Endothelial cell of umbilical vein (primary cell): Measurements from ENCODE around the gene ZNF821. TPM values are rescaled to one million over a fixed set of nuclear protein-coding genes. Genes with fewer than 3 reads are reported as not detected.

ENCODE experiments used
- BruUV-seq: library from RNA; stranded (reverse); fragments of 400-500 nt; replicated peaks from 2 replicates; lab custom pipeline; 2021; lab: Mats Ljungman, UMichigan
- CTCF ChIA-PET: fragments of 300-600, 350-600 bp; sonication (Branson Sonifier 250); formaldehyde crosslinking; loops from one replicate; lab custom pipeline; 2021; ENCODE audit warnings: antibody characterized with exemption, inconsistent platforms; lab: Charles Lee
- POLR2A ChIA-PET: fragments of 300-600, 350-600 bp; sonication (Branson Sonifier 250); formaldehyde crosslinking; loops from one replicate; lab custom pipeline; 2021; ENCODE audit warnings: antibody characterized with exemption, inconsistent platforms; lab: Charles Lee
- DNase-seq: peaks from one replicate; pipeline ENCODE4 v3.0.0-alpha.2; 2011; ENCODE audit warnings: low read depth, low spot score
- FAIRE-seq: peaks from 2 replicates; lab custom pipeline; 2011; peaks lifted over from hg19 to GRCh38; lab: Jason Lieb, UNC
- H2AFZ ChIP-seq: 2 replicates; pipeline ENCODE4 v1.6.0; 2012; ENCODE audit warnings: low read depth, low read length, control low read depth, inconsistent platforms
- H3K27ac ChIP-seq: 2 replicates; pipeline ENCODE4 v1.5.1; 2011; ENCODE audit warnings: low read depth, mild to moderate bottlenecking, control low read depth, low read length, moderate library complexity; ENCODE audit not compliant: insufficient read depth
- H3K27me3 ChIP-seq, 2 experiments: 2 replicates each; pipeline versions ENCODE4 v1.6.0 to v1.6.1; 2011; ENCODE audit warnings: low read length in 2 of 2, mixed read lengths in 1 of 2; ENCODE audit not compliant: control insufficient read depth in 2 of 2, insufficient read depth in 2 of 2
- H3K36me3 ChIP-seq, 2 experiments: 2 replicates in 1 of 2; 3 replicates in 1 of 2; pipeline ENCODE4 v1.5.1; 2011; ENCODE audit warnings: low read length in 2 of 2, mild to moderate bottlenecking in 1 of 2, moderate library complexity in 1 of 2; ENCODE audit not compliant: control insufficient read depth in 2 of 2, insufficient read depth in 2 of 2; ENCODE audit errors: extremely low read depth in 1 of 2
- H3K4me1 ChIP-seq: 3 replicates; pipeline ENCODE4 v1.5.1; 2011; ENCODE audit warnings: mild to moderate bottlenecking, low read length; ENCODE audit not compliant: control insufficient read depth, insufficient read depth; ENCODE audit errors: extremely low read depth
- H3K4me2 ChIP-seq: 2 replicates; pipeline ENCODE4 v1.6.1; 2011; ENCODE audit warnings: low read length, control low read depth, mixed read lengths; ENCODE audit not compliant: insufficient read depth
- H3K4me3 ChIP-seq, 3 experiments: fragments of 200-600 bp in 1 of 3; sonication (generic), shearing (Covaris generic) in 1 of 3; replicated peaks in 1 of 3; 2 replicates each; pipeline ENCODE4 v1.5.1; 2011 to 2016; ENCODE audit warnings: control low read depth in 3 of 3, low read length in 3 of 3, mild to moderate bottlenecking in 2 of 3, inconsistent platforms in 1 of 3, low read depth in 1 of 3, moderate library complexity in 1 of 3; ENCODE audit not compliant: insufficient read depth in 1 of 3
- H3K79me2 ChIP-seq: 2 replicates; pipeline ENCODE4 v1.6.0; 2012; ENCODE audit warnings: low read length, inconsistent platforms; ENCODE audit not compliant: control insufficient read depth, insufficient read depth
- H3K9ac ChIP-seq: replicated peaks from 2 replicates; pipeline ENCODE3; 2011; ENCODE audit warnings: low read length, control low read depth; ENCODE audit not compliant: insufficient read depth; ENCODE audit errors: extremely low read depth
- H3K9me1 ChIP-seq: replicated peaks from 3 replicates; pipeline ENCODE4 v1.6.0; 2011; ENCODE audit warnings: mild to moderate bottlenecking, low read length; ENCODE audit not compliant: control insufficient read depth, insufficient read depth; ENCODE audit errors: extremely low read depth
- H3K9me3 ChIP-seq: replicated peaks from 2 replicates; pipeline ENCODE4 v1.5.1; 2012; ENCODE audit warnings: low read length, inconsistent platforms; ENCODE audit not compliant: control insufficient read depth, insufficient read depth
- H4K20me1 ChIP-seq: replicated peaks from 2 replicates; pipeline ENCODE3; 2011; ENCODE audit warnings: mild to moderate bottlenecking, low read length; ENCODE audit not compliant: control insufficient read depth, insufficient read depth; ENCODE audit errors: extremely low read depth
- JUN ChIP-seq: IDR thresholded peaks from 2 replicates; pipeline ENCODE4 v1.6.1; 2011; ENCODE audit warnings: borderline replicate concordance, low read depth; ENCODE audit not compliant: insufficient read length, insufficient read depth
- POLR2AphosphoS5 ChIP-seq: IDR thresholded peaks from 2 replicates; pipeline ENCODE4 v1.6.1; 2012; ENCODE audit warnings: low read depth, mild to moderate bottlenecking, control low read depth, low read length, moderate library complexity; ENCODE audit not compliant: insufficient read depth
- dilution Hi-C: fragments of 300-500 bp; cut with MboI; formaldehyde crosslinking; loops from one replicate; pipeline ENCODE4 v1.15.0; 2019; ENCODE audit warnings: low sequenced_read_pairs; ENCODE audit not compliant: extremely low pct_ligation_motif_present
- intact Hi-C: fragments of 100-400 bp; cut with micrococcal nuclease; formaldehyde crosslinking; loops from one replicate; pipeline ENCODE4 v1.10.0; 2022
- polyA plus RNA-seq, 4 experiments: library from polyadenylated mRNA; depleted of rRNA in 3 of 4; stranded (reverse) in 3 of 4; unstranded in 1 of 4; fragments of >200 nt; gene quantifications; 2 replicates each; pipeline versions ENCODE4 v1.2.1 to v1.2.3, GENCODE V29; 2011 to 2012; ENCODE audit warnings: missing spikeins in 1 of 4
- total RNA-seq: library from RNA; stranded (reverse); gene quantifications from 2 replicates; pipeline ENCODE4 v1.2.3, GENCODE V29; 2021
- TF ChIP-seq, protein P1 (sequence below), 2 donors: IDR thresholded peaks; 1 replicate in 1 of 2; 2 replicates in 1 of 2; pipeline ENCODE4 v1.5.1; 2011; ENCODE audit warnings: low read length in 2 of 2, mild to moderate bottlenecking in 2 of 2, moderate library complexity in 2 of 2, control low read depth in 1 of 2, inconsistent platforms in 1 of 2, low read depth in 1 of 2; ENCODE audit not compliant: insufficient read depth in 1 of 2; ENCODE audit errors: extremely low read depth in 1 of 2

ZNF821 gene
- total and polyA plus RNA-seq, 2 donors (not counting 3 experiments of a cell fraction or from before 2014, with no cell fraction given), result 7.3 to 8.1 TPM

DNA sequence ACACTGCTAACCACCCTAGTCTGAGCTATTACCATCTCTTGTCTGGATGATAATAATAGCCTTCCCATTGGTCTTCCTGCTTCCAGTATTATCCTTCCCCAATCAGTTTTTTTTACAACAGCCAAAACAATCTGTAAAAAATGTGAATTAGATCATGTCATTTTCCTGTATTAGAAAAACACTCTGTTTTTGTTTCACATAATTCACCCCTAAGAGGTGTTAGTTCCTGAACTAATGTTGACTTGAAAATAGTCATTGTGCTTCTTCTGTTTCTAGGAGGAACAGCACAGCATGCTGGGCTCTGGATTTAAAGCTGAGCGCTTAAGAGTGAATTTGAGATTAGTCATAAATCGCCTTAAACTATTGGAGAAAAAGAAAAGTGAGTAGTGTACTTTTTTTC, 31.4 kb upstream of the ZNF821 start:
- intact Hi-C loops (loop anchor here (1.0 to 2.0 kb wide), 2 partner anchors 13 to 20 kb away; partner anchors contain the start of gene IST1), dilution Hi-C loops (no loop called here)
- peak; percentile 73 for DNase-seq
- Histone ChIP-seq H3K4me1 (peaks cover 22% of the 10 kb centered on the region), H3K4me3 (no peak overlapping the region), H3K27ac (no peak overlapping the region), H3K36me3 (peaks cover 6 to 17% of the 10 kb centered on the region in 2 experiments), H3K9me3 (no peaks in the 10 kb centered on the region), H2AFZ (no peak overlapping the region), H4K20me1 (peaks cover 3% of the 10 kb centered on the region), H3K4me2 (peak overlapping the region; percentile 37), H3K9me1 (no peaks in the 10 kb centered on the region), H3K79me2 (peaks cover 96% of the 10 kb centered on the region), H3K9ac (no peak overlapping the region), H3K27me3 (no peaks in the 10 kb centered on the region)
- ChIA-PET CTCF (interaction anchor here (1.0 to 3.4 kb wide), 2 partner anchors 33 to 46 kb away, joined by 4 to 17 read pairs; no protein-coding TSS in a partner anchor), POLR2A (no interaction called here)
- BruUV-seq, result no TSS peak
- TF ChIP-seq POLR2AphosphoS5, result no peak
- TF ChIP-seq JUN, result peak; percentile 45
- TF ChIP-seq, protein P1, sequence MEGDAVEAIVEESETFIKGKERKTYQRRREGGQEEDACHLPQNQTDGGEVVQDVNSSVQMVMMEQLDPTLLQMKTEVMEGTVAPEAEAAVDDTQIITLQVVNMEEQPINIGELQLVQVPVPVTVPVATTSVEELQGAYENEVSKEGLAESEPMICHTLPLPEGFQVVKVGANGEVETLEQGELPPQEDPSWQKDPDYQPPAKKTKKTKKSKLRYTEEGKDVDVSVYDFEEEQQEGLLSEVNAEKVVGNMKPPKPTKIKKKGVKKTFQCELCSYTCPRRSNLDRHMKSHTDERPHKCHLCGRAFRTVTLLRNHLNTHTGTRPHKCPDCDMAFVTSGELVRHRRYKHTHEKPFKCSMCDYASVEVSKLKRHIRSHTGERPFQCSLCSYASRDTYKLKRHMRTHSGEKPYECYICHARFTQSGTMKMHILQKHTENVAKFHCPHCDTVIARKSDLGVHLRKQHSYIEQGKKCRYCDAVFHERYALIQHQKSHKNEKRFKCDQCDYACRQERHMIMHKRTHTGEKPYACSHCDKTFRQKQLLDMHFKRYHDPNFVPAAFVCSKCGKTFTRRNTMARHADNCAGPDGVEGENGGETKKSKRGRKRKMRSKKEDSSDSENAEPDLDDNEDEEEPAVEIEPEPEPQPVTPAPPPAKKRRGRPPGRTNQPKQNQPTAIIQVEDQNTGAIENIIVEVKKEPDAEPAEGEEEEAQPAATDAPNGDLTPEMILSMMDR (IDR thresholded peaks at IDR 0.05; ENCODE audit: extremely low read depth in 1 of 2, insufficient read depth in 1 of 2, low read depth in 1 of 2, low read length in 2 of 2), result no peak
- no peak for FAIRE-seq

DNA sequence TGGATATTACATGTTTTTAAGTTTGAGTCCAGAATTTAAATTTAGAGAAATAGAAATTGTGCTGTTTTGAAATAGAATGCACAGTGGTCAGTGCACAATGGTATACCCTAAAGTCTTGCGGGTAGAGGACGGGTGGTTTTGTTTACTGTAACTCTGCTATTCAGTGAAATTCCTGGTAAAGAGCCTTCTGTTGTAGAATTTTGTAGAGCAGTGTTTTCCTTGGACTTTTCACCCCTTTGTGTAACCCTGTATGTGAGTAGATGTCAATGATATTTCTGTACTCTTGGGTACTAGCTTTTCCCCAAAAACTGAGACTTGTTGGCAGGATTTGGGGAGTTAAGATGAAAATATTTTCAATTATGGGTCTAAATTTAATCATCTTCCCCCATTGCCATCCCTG, 30.8 kb upstream of the ZNF821 start:
- Histone ChIP-seq H3K27ac (peak overlapping the region; percentile 19), H2AFZ (no peak overlapping the region), H3K4me3 (no peak overlapping the region), H3K36me3 (peaks cover 6 to 17% of the 10 kb centered on the region in 2 experiments), H3K4me2 (peak overlapping the region; percentile 37), H3K79me2 (peaks cover 98% of the 10 kb centered on the region), H3K27me3 (no peaks in the 10 kb centered on the region), H3K9me3 (no peaks in the 10 kb centered on the region), H4K20me1 (peaks cover 6% of the 10 kb centered on the region), H3K4me1 (peaks cover 22% of the 10 kb centered on the region), H3K9ac (no peak overlapping the region), H3K9me1 (no peaks in the 10 kb centered on the region)
- no peak for FAIRE-seq
- POLR2A ChIA-PET, result no interaction called here
- intact Hi-C loops (loop anchor here (1.0 to 2.0 kb wide), 2 partner anchors 14 to 20 kb away; partner anchors contain the start of gene IST1), dilution Hi-C loops (no loop called here)
- no peak for DNase-seq
- CTCF ChIA-PET, result interaction anchor here (1.0 to 3.4 kb wide), 2 partner anchors 32 to 47 kb away, joined by 4 to 17 read pairs; no protein-coding TSS in a partner anchor
- TF ChIP-seq, protein P1 (IDR thresholded peaks at IDR 0.05; ENCODE audit: extremely low read depth in 1 of 2, insufficient read depth in 1 of 2, low read depth in 1 of 2, low read length in 2 of 2), result no peak
- no TSS peak for BruUV-seq
